Sigmoid colon (tissue), 7 donors: Measurements from ENCODE around the gene PROP1. TPM values are rescaled to one million over a fixed set of nuclear protein-coding genes. Genes with fewer than 3 reads are reported as not detected.
"Not testable (repeated sequence)": the region's sequence is repeated elsewhere in the genome, so short reads cannot be mapped to it uniquely, and the experiment has no call there.

Experiments used
- DNase-seq: peaks from one replicate; pipeline ENCODE4 v3.0.0-alpha.2; 2019
- H3K27ac ChIP-seq, 4 donors: fragments of 200-600 bp; sonication (generic); one replicate each; pipeline ENCODE4 v1.5.1; 2016 to 2019; ENCODE audit warnings: mild to moderate bottlenecking in 1 of 4
- H3K27me3 ChIP-seq, 3 donors: fragments of 200-600 bp; sonication (generic); one replicate each; pipeline ENCODE4 v1.5.1; 2019; ENCODE audit warnings: mild to moderate bottlenecking in 1 of 3
- H3K36me3 ChIP-seq, 4 donors: fragments of 200-600 bp; sonication (generic); one replicate each; pipeline ENCODE4 v1.5.1; 2016 to 2019
- H3K4me1 ChIP-seq, 4 donors: fragments of 200-600 bp; sonication (generic); one replicate each; pipeline ENCODE4 v1.5.1; 2017 to 2019
- H3K4me3 ChIP-seq, 4 donors: fragments of 200-600 bp; sonication (generic); one replicate each; pipeline ENCODE4 v1.5.1; 2017 to 2019; ENCODE audit warnings: mild to moderate bottlenecking in 2 of 4, moderate library complexity in 1 of 4
- H3K9me3 ChIP-seq, 4 donors: fragments of 200-600 bp in 3 of 4; sonication (generic) in 3 of 4; one replicate each; pipeline versions ENCODE4 v1.5.1 to v1.6.1; 2013 to 2019
- EP300 ChIP-seq, 4 donors: sonication (generic); formaldehyde crosslinking; IDR thresholded peaks; one replicate each; pipeline ENCODE4 v1.6.1; 2017; ENCODE audit warnings: antibody characterized with exemption in 4 of 4
- POLR2A ChIP-seq, 2 donors: fragments of 450-650 bp; IDR thresholded peaks; one replicate each; pipeline ENCODE4 v1.6.1; 2016; ENCODE audit warnings: antibody characterized with exemption in 2 of 2, mild to moderate bottlenecking in 2 of 2, moderate library complexity in 2 of 2
- POLR2AphosphoS5 ChIP-seq, 4 donors: sonication (generic); formaldehyde crosslinking; IDR thresholded peaks; one replicate each; pipeline ENCODE4 v1.6.1; 2017; ENCODE audit warnings: antibody characterized with exemption in 4 of 4
- WGBS, 2 donors: extraction: QIAGEN DNeasy Blood & Tissue Kit; methylation state at CpG; one replicate each; pipeline ENCODE4 v1.1.7; 2013; 5-methylcytosine and 5-hydroxymethylcytosine counted together
- intact Hi-C: fragments of 100-400 bp; cut with DNase I; formaldehyde crosslinking; loops from one replicate; pipeline ENCODE4 v1.15.1; 2023
- polyA plus RNA-seq, 3 donors: library from polyadenylated mRNA; stranded (reverse); fragments of 200-250 nt; gene quantifications; one replicate each; pipeline ENCODE4 v1.2.3, GENCODE V29; 2013
- total RNA-seq, 4 donors: library from RNA; depleted of rRNA; stranded (reverse); fragments of >200 nt; gene quantifications; one replicate each; pipeline ENCODE4 v1.1.0, GENCODE V29; 2016
- TF ChIP-seq, protein P1 (sequence below), 4 experiments: fragments of 450-650 bp in 3 of 4; fragments of 200-600 bp in 1 of 4; IDR thresholded peaks; one replicate each; pipeline ENCODE4 v1.5.1; 2016 to 2019; ENCODE audit warnings: antibody characterized with exemption in 4 of 4, mild to moderate bottlenecking in 3 of 4, moderate library complexity in 2 of 4
- donor health status: healthy with polysubstance abuse.
- donor health status: Bipolar disorder and iron deficiency.
- donor health status: healthy.

PROP1 gene
- total and polyA plus RNA-seq, 7 donors = not detected

DNA sequence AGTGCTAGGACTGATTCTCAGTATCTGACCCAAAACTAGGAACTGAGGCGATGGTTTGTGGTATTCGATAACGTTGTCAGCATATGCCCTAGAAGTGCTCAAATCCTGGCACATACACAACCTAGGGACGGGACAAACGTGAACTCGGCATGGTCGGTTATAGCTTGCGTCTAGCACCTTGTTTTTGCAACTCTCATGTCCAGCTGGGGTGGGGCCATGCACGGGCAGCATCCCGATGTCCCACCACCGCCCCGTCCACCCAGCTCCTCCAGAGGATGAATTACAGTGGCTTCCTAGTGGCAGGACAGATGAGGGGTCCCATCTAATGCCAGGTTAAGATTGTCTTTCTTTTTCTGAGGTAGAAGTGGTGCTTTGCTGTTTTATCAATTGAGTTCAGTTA, 31.6 kb downstream of the PROP1 start:
- Histone ChIP-seq H3K4me1 (no peaks in the 10 kb centered on the region), H3K27me3 (peaks cover 0 to 16% (median 0%) of the 10 kb centered on the region in 3 donors), H3K4me3 (no peak overlapping the region), H3K27ac (no peak overlapping the region), H3K9me3 (no peaks in the 10 kb centered on the region), H3K36me3 (no peaks in the 10 kb centered on the region)
- TF ChIP-seq, protein P1, sequence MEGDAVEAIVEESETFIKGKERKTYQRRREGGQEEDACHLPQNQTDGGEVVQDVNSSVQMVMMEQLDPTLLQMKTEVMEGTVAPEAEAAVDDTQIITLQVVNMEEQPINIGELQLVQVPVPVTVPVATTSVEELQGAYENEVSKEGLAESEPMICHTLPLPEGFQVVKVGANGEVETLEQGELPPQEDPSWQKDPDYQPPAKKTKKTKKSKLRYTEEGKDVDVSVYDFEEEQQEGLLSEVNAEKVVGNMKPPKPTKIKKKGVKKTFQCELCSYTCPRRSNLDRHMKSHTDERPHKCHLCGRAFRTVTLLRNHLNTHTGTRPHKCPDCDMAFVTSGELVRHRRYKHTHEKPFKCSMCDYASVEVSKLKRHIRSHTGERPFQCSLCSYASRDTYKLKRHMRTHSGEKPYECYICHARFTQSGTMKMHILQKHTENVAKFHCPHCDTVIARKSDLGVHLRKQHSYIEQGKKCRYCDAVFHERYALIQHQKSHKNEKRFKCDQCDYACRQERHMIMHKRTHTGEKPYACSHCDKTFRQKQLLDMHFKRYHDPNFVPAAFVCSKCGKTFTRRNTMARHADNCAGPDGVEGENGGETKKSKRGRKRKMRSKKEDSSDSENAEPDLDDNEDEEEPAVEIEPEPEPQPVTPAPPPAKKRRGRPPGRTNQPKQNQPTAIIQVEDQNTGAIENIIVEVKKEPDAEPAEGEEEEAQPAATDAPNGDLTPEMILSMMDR (IDR thresholded peaks at IDR 0.05) = no peak
- TF ChIP-seq POLR2A (IDR thresholded peaks at IDR 0.05) (no peak), POLR2AphosphoS5 (IDR thresholded peaks at IDR 0.05) (no peak), EP300 (IDR thresholded peaks at IDR 0.05) (no peak)
- intact Hi-C loops = no loop called here
- WGBS, 2 donors = 94% methylated on average over 12 of the region's 12 CpGs
- DNase-seq = no peak

DNA sequence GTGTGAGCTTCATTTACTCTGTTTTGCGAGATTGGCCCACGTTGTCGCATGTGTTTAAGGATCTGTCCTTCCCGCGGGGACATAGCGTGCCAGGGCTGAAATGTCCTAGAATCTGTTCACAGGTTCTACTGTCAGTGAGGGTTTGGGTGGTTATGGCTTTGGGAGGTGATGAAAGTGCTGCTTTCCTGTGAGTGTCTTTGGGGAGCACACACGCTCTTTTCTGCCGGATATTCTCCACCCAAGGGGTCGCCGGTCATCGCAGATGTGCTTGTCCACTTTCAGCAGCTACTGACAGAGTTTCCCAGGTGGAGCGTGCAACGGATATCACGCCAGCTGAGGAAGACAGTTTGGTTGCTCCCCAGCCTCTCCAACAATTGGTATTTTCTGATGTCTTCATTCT, 32.1 kb downstream of the PROP1 start:
- Histone ChIP-seq H3K4me1 (no peaks in the 10 kb centered on the region), H3K27ac (no peak overlapping the region), H3K9me3 (no peaks in the 10 kb centered on the region), H3K36me3 (no peaks in the 10 kb centered on the region), H3K27me3 (peaks cover 0 to 16% (median 0%) of the 10 kb centered on the region in 3 donors), H3K4me3 (no peak overlapping the region)
- 89 to 94% methylated on average over 14 of the region's 14 CpGs for WGBS, 2 donors
- no peak for TF ChIP-seq POLR2AphosphoS5 (IDR thresholded peaks at IDR 0.05)
- TF ChIP-seq, protein P1 (IDR thresholded peaks at IDR 0.05) = no peak
- TF ChIP-seq POLR2A (IDR thresholded peaks at IDR 0.05) = no peak
- TF ChIP-seq EP300 (IDR thresholded peaks at IDR 0.05) = no peak
- DNase-seq = no peak
- intact Hi-C loops = no loop called here

DNA sequence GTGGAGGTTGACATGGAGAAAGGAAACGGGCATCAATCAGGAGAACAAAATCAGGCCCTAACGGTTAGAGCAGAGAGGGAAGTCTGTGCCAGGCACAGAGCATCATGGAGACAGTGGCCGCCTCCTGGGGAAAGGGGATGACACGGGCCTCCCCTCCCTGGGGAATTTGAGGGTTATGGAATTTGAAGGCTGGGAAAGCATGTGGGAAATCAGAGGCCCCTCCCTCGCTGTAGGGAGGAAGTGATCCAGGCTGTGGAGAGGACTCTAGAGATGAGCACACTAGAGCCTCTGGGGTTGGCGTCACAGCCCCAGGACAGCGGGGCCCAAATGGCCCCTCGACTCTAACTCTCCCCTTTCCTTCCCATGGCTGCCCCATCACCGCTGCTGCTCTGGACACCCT, 36.7 kb downstream of the PROP1 start:
- no peak for TF ChIP-seq POLR2AphosphoS5 (IDR thresholded peaks at IDR 0.05)
- TF ChIP-seq POLR2A (IDR thresholded peaks at IDR 0.05) = no peak
- TF ChIP-seq EP300 (IDR thresholded peaks at IDR 0.05) = no peak
- TF ChIP-seq, protein P1 (IDR thresholded peaks at IDR 0.05) = no peak
- no peak for DNase-seq
- Histone ChIP-seq H3K4me1 (no peaks in the 10 kb centered on the region), H3K27ac (no peak overlapping the region), H3K27me3 (no peaks in the 10 kb centered on the region), H3K4me3 (no peak overlapping the region), H3K36me3 (no peaks in the 10 kb centered on the region), H3K9me3 (no peaks in the 10 kb centered on the region)
- intact Hi-C loops = no loop called here
- 82 to 85% methylated on average over 9 of the region's 9 CpGs for WGBS, 2 donors

DNA sequence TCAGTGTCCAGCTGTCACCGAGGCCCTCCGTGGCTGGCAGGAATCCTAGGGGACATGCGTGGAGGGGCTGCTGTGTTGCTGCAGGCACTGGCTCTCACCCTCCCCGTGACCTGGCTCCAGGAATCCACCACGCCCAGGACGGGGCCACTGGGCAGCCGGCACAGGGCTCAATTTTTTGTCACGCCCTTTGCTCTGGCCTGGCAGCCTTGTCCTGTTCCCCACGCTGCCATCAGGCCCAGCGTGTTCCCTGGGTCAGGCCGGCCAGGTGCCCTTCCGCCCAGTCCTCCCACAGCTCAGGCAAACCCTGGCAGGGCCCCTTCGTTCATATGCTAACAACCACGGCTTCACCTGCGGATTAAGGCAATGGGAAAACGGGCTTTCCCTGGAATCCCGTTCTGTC, 37.3 kb downstream of the PROP1 start:
- no peaks in the 10 kb centered on the region for H3K4me1 ChIP-seq
- WGBS, 2 donors = 73 to 78% methylated on average over 17 of the region's 17 CpGs

DNA sequence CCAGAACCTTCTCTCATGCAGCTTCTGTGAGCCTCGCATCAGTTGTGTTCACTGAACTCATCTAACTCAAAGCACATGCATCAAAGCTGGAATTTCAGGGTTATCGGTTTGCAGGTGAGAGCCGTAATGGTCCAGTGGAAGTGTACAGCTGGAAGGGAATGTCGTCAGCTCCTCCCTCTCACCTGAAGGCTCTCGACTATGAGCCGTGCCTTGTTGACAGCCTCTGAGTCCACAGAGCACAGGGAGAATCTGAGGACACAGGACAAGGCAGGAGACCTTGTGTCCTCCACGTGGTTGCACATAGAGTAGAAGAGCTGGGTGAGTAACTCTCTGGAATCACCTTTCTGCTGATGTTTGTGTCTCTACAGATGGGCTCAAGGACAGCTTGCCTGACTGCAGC, 38.8 kb downstream of the PROP1 start:
- intact Hi-C loops = no loop called here
- Histone ChIP-seq H3K9me3 (no peaks in the 10 kb centered on the region), H3K27ac (no peak overlapping the region), H3K4me1 (no peaks in the 10 kb centered on the region), H3K27me3 (no peaks in the 10 kb centered on the region), H3K36me3 (no peaks in the 10 kb centered on the region), H3K4me3 (no peak overlapping the region)
- DNase-seq = no peak
- TF ChIP-seq, protein P1 (IDR thresholded peaks at IDR 0.05) = no peak
- TF ChIP-seq POLR2A (IDR thresholded peaks at IDR 0.05) (no peak), EP300 (IDR thresholded peaks at IDR 0.05) (no peak)
- 83 to 86% methylated on average over 7 of the region's 7 CpGs for WGBS, 2 donors

More for the DNA sequence above, 37.3 kb downstream of the PROP1 start:
- Histone ChIP-seq H3K27me3 (no peaks in the 10 kb centered on the region), H3K9me3 (no peaks in the 10 kb centered on the region), H3K36me3 (no peaks in the 10 kb centered on the region), H3K4me3 (no peak overlapping the region), H3K27ac (no peak overlapping the region)
- no peak for DNase-seq
- TF ChIP-seq POLR2AphosphoS5 (IDR thresholded peaks at IDR 0.05) (no peak), POLR2A (IDR thresholded peaks at IDR 0.05) (no peak)
- intact Hi-C loops = no loop called here

DNA sequence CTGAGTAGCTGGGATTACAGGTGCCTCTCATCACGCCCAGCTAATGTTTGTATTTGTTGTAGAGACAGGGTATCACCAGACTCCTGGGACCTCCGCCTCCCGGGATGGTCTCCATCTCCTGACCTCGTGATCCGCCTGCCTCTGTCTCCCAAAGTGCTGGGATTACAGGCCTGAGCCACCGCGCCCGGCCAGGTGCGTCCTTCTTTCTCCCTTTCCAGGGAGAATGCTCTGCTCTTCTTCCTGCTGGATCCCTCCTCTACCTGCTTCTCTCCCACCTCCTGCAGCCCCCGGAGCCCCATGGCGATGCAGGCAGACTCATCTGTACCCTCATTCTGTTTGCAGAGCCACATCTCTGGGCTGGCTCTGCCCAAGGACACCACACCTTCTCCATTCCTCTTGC, 42.9 kb downstream of the PROP1 start:
- H3K36me3 ChIP-seq, H3K27me3 ChIP-seq, H3K4me3 ChIP-seq, intact Hi-C loops, DNase-seq, H3K9me3 ChIP-seq, H3K4me1 ChIP-seq, H3K27ac ChIP-seq: not testable (repeated sequence)
- 89 to 96% methylated on average over 9 of the region's 11 CpGs for WGBS, 2 donors

DNA sequence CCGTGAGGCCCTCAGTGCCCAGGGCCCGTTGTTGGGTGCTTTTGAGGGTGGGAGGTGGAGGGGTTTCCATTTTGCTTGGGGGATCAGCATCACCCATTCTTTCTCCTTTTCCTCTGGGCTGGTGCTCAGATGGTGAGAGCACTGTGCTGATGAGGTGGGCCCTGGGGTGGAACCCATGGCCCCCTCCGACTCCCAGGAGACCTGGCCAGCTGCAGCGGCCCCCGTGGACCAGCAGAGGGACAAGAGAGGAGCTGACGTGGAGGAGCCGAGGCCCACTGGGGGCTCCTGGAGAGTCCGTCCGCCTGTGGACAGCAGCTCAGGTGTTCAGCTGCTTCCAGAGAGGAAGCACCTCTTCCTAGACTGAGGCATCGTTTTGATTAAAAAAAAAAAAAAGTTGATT, 46.4 kb downstream of the PROP1 start:
- DNase-seq, H3K4me3 ChIP-seq, H3K27me3 ChIP-seq, H3K9me3 ChIP-seq, intact Hi-C loops, H3K27ac ChIP-seq, H3K4me1 ChIP-seq, H3K36me3 ChIP-seq: not testable (repeated sequence)
- WGBS, 2 donors = 67 to 85% methylated on average over 7 to 9 of the region's 10 CpGs

DNA sequence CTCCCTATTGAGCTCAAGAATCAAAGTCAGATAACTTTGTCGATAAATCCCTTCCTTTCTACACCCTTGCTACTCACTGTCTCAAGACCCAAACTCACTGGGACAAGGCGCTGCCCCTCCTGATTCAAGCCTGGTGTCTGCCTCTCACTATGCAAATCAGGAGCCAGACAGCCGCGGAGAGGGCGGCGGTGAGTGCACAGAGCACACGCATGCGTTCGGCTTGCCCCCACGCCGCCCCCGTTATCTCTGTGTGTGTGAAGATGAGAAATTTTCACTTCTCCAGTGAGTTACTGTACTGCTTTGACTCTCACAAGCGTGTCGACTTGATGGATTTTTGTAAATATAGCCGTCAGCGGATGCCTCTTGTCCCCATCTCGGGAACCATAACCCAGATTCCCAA, 47.0 kb downstream of the PROP1 start:
- 76% methylated on average over 14 of the region's 17 CpGs; no CpG with 5 or more reads in 1 of the 2 donors for WGBS, 2 donors
- H3K36me3 ChIP-seq, H3K4me1 ChIP-seq, H3K9me3 ChIP-seq, H3K27me3 ChIP-seq, DNase-seq, H3K4me3 ChIP-seq, H3K27ac ChIP-seq, intact Hi-C loops: not testable (repeated sequence)

DNA sequence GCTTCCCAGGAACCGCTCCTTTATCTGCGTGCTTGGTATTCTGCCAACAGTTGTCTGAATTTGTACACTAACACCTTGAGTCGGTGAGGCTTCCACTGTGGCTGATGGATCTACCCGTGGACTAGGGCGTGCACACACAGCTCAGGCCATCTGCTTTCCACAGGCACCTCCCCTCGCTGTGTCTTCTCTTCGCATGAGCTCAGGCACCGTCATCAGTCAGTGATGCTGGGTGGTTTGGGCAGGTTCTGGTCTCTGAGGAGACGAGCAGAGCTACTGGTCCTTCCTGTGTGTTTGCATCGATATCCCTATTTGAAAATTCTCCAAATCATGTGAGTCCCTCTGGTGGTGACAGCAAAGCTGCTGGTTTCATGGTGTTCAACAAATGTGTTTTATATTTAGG, 48.1 kb downstream of the PROP1 start:
- H3K9me3 ChIP-seq, H3K27ac ChIP-seq, intact Hi-C loops, H3K4me1 ChIP-seq, DNase-seq, H3K4me3 ChIP-seq, H3K27me3 ChIP-seq, H3K36me3 ChIP-seq: not testable (repeated sequence)
- WGBS, 2 donors = 63 to 80% methylated on average over 10 of the region's 10 CpGs
